Measurements from ENCODE around the gene C14orf93. TPM values are rescaled to one million over a fixed set of nuclear protein-coding genes. Genes with fewer than 3 reads are reported as not detected.

Gene C14orf93
- total RNA-seq, 1 donor from 2014 or later, result 12.1 TPM

GRCh38 chr14:23056956-23057756 is 47.2 kb upstream of the C14orf93 start, which contains the start of gene CDH24:
Gene CDH24 (minus strand): TSS chr14:23057520. CDS start chr14:23055733, 1,787 bp downstream.
- peak; percentile 86 for DNase-seq
- H3K9me3 Mint-ChIP-seq (ENCODE audit: unreplicated experiment), result peaks cover 11% of the 10 kb centered on the region
- peak within 1 kb of the TSS; percentile 94 for H3K4me3 Mint-ChIP-seq (ENCODE audit: unreplicated experiment)
- no peaks in the 10 kb centered on the region for H3K36me3 Mint-ChIP-seq (ENCODE audit: unreplicated experiment)
- TF ChIP-seq CTCF (IDR thresholded peaks at IDR 0.05; ENCODE audit: partially characterized antibody, unreplicated experiment), result no peak
- H3K27ac Mint-ChIP-seq (ENCODE audit: unreplicated experiment), result peak within 1 kb of the TSS; percentile 88
- H3K27me3 Mint-ChIP-seq (ENCODE audit: unreplicated experiment), result peaks cover 18% of the 10 kb centered on the region
- peaks cover 38% of the 10 kb centered on the region for H3K4me1 Mint-ChIP-seq (ENCODE audit: low read depth, unreplicated experiment)

- peaks cover 41% of the 10 kb centered on the region for H3K4me1 Mint-ChIP-seq (ENCODE audit: low read depth, unreplicated experiment)
- peaks cover 11% of the 10 kb centered on the region for H3K9me3 Mint-ChIP-seq (ENCODE audit: unreplicated experiment)
- peak; percentile 85 for DNase-seq
- H3K4me3 Mint-ChIP-seq (ENCODE audit: unreplicated experiment), result peak overlapping the region; percentile 94
- TF ChIP-seq CTCF (IDR thresholded peaks at IDR 0.05; ENCODE audit: partially characterized antibody, unreplicated experiment), result peak; percentile 68
- peak overlapping the region; percentile 88 for H3K27ac Mint-ChIP-seq (ENCODE audit: unreplicated experiment)
- peaks cover 17% of the 10 kb centered on the region for H3K27me3 Mint-ChIP-seq (ENCODE audit: unreplicated experiment)
- no peaks in the 10 kb centered on the region for H3K36me3 Mint-ChIP-seq (ENCODE audit: unreplicated experiment)
Measured at GRCh38 chr14:23056145-23056955, 46.4 kb upstream of the C14orf93 start.

DNA sequence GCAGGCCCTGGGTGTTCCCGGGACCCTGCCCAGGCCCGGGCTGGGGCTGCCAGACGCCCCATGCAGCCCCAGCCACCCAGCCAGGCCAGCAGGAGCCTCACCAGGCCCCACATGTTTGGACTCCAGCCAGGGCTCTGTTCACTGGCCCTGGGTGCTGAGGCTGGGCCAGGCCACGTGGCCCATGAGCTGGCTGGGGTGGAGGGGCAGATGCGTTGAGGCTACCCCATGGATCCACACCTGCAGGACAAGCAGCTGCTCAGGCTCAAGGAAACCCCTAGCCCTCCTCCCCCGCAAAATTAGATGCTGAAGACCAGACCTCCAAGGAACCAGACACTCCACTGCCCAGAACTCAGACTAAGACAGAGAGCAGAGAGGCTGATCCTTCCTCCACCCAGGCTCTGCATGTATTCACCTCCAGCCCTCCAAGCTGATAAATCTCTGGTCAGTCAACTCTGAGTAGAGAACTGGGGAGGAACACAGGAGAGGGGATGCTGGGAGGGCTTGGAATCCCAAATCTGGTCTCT is 45.7 kb upstream of the C14orf93 start:
- no peak for DNase-seq
- H3K36me3 Mint-ChIP-seq (ENCODE audit: unreplicated experiment), result no peaks in the 10 kb centered on the region
- peaks cover 16% of the 10 kb centered on the region for H3K27me3 Mint-ChIP-seq (ENCODE audit: unreplicated experiment)
- peaks cover 42% of the 10 kb centered on the region for H3K4me1 Mint-ChIP-seq (ENCODE audit: low read depth, unreplicated experiment)
- peak overlapping the region; percentile 94 for H3K4me3 Mint-ChIP-seq (ENCODE audit: unreplicated experiment)
- no peak for TF ChIP-seq CTCF (IDR thresholded peaks at IDR 0.05; ENCODE audit: partially characterized antibody, unreplicated experiment)
- H3K27ac Mint-ChIP-seq (ENCODE audit: unreplicated experiment), result peak overlapping the region; percentile 88
- peaks cover 11% of the 10 kb centered on the region for H3K9me3 Mint-ChIP-seq (ENCODE audit: unreplicated experiment)

- Mint-ChIP-seq H3K4me1 (ENCODE audit: low read depth, unreplicated experiment) (peaks cover 42% of the 10 kb centered on the region), H3K27me3 (ENCODE audit: unreplicated experiment) (peaks cover 16% of the 10 kb centered on the region), H3K9me3 (ENCODE audit: unreplicated experiment) (peaks cover 11% of the 10 kb centered on the region)
Measured at GRCh38 chr14:23055147-23055550, 45.2 kb upstream of the C14orf93 start.

More at GRCh38 chr14:23055147-23055550, 45.2 kb upstream of the C14orf93 start:
- DNase-seq, result no peak
- Mint-ChIP-seq H3K27ac (ENCODE audit: unreplicated experiment) (peak overlapping the region; percentile 72), H3K4me3 (ENCODE audit: unreplicated experiment) (peak overlapping the region; percentile 71), H3K36me3 (ENCODE audit: unreplicated experiment) (no peaks in the 10 kb centered on the region)
- TF ChIP-seq CTCF (IDR thresholded peaks at IDR 0.05; ENCODE audit: partially characterized antibody, unreplicated experiment), result no peak
